HCT116 (cell line): ENCODE data around the gene ACSS2. TPM values are rescaled to one million over a fixed set of nuclear protein-coding genes. Genes with fewer than 3 reads are reported as not detected.
A peak's percentile ranks its signal among the peaks of the same experiment; 100 is the strongest.

Source experiments
- ATAC-seq: fragments of 200-7000 bp; cut with Tn5 transposase; 2 replicates; pipeline ENCODE4 v1.9.1; 2020; ENCODE audit warnings: mild to moderate bottlenecking, moderate library complexity
- BruUV-seq: library from RNA; stranded (reverse); fragments of 400-500 nt; replicated peaks from 2 replicates; lab custom pipeline; 2021; lab: Mats Ljungman, UMichigan
- CTCF ChIA-PET: fragments of 300-600 bp; sonication (Branson Sonifier 250); formaldehyde crosslinking; loops from one replicate; lab custom pipeline; 2021; ENCODE audit warnings: antibody characterized with exemption; lab: Charles Lee
- POLR2A ChIA-PET: fragments of 300-600, 350-600 bp; sonication (Branson Sonifier 250); formaldehyde crosslinking; loops from one replicate; lab custom pipeline; 2021; ENCODE audit warnings: antibody characterized with exemption; lab: Charles Lee
- RAD21 ChIA-PET, 2 experiments: fragments of 300-600 bp; sonication (Branson Sonifier 250); formaldehyde crosslinking; loops; one replicate each; lab custom pipeline; 2023; ENCODE audit warnings: low total read pairs in 2 of 2; ENCODE audit not compliant: uncharacterized antibody in 2 of 2, unreplicated experiment in 2 of 2, low non-redundant PET in 1 of 2; lab: Charles Lee
- DNase-seq: peaks from one replicate; pipeline ENCODE4 v3.0.0-alpha.2; 2010; ENCODE audit warnings: low read depth, low spot score
- H2AFZ ChIP-seq: fragments of 200-600 bp; shearing (Covaris generic), sonication (generic); 2 replicates; pipeline ENCODE4 v1.6.1; 2017; ENCODE audit warnings: low read depth, mixed run types, mixed read lengths, antibody characterized with exemption, low read length; ENCODE audit not compliant: poor library complexity, severe bottlenecking
- H3K27ac ChIP-seq: 2 replicates; pipeline ENCODE4 v1.5.1; 2012; ENCODE audit warnings: low read depth, low read length
- H3K27me3 ChIP-seq: fragments of 200-600 bp; sonication (generic); 2 replicates; pipeline ENCODE4 v1.6.1; 2016; ENCODE audit warnings: mixed run types, low read length, mixed read lengths; ENCODE audit not compliant: insufficient read depth
- H3K36me3 ChIP-seq, 2 experiments: fragments of 200-500 bp in 1 of 2; fragments of 200-600 bp in 1 of 2; sonication (Bioruptor generic) in 1 of 2; sonication (generic) in 1 of 2; 2 replicates each; pipeline versions ENCODE4 v1.5.1 to v1.6.1; 2014 to 2016; ENCODE audit warnings: low read length in 2 of 2, inconsistent platforms in 1 of 2, mixed read lengths in 1 of 2, mixed run types in 1 of 2; ENCODE audit not compliant: insufficient read depth in 2 of 2, control insufficient read depth in 1 of 2
- H3K4me1 ChIP-seq, 2 experiments: fragments of 200-600 bp in 1 of 2; sonication (generic) in 1 of 2; 2 replicates each; pipeline versions ENCODE4 v1.5.1 to v1.6.1; 2012 to 2017; ENCODE audit warnings: low read length in 2 of 2, inconsistent platforms in 1 of 2, mild to moderate bottlenecking in 1 of 2, mixed read lengths in 1 of 2, mixed run types in 1 of 2, moderate library complexity in 1 of 2; ENCODE audit not compliant: insufficient read depth in 2 of 2, control insufficient read depth in 1 of 2
- H3K4me2 ChIP-seq: fragments of 200-600 bp; sonication (generic); 2 replicates; pipeline ENCODE4 v1.6.1; 2017; ENCODE audit warnings: mixed run types, low read length, mixed read lengths
- H3K4me3 ChIP-seq, 2 experiments: fragments of 200-600 bp in 1 of 2; sonication (generic) in 1 of 2; replicated peaks in 1 of 2; 2 replicates each; pipeline ENCODE4 v1.5.1; 2011 to 2016; ENCODE audit warnings: low read length in 2 of 2, control low read depth in 1 of 2, low read depth in 1 of 2, mild to moderate bottlenecking in 1 of 2, mixed read lengths in 1 of 2, mixed run types in 1 of 2
- H3K79me2 ChIP-seq: fragments of 200-600 bp; sonication (generic); 2 replicates; pipeline ENCODE4 v1.6.1; 2017; ENCODE audit warnings: mild to moderate bottlenecking, mixed run types, low read length, moderate library complexity, mixed read lengths; ENCODE audit not compliant: insufficient read depth
- H3K9ac ChIP-seq: fragments of 200-600 bp; sonication (generic); 2 replicates; pipeline ENCODE4 v1.6.1; 2016; ENCODE audit warnings: low read length, mixed read lengths
- H3K9me2 ChIP-seq: fragments of 200-600 bp; sonication (generic), shearing (Covaris generic); 2 replicates; pipeline ENCODE4 v1.6.1; 2017; ENCODE audit warnings: mixed run types, mild to moderate bottlenecking, moderate library complexity; ENCODE audit not compliant: insufficient read depth
- H3K9me3 ChIP-seq, 2 experiments: fragments of 200-500 bp in 1 of 2; fragments of 200-600 bp in 1 of 2; sonication (Bioruptor generic) in 1 of 2; sonication (generic) in 1 of 2; 2 replicates each; pipeline ENCODE4 v1.6.1; 2014 to 2017; ENCODE audit warnings: low read length in 2 of 2, mixed read lengths in 2 of 2, inconsistent platforms in 1 of 2, low read depth in 1 of 2, mild to moderate bottlenecking in 1 of 2, mixed run types in 1 of 2, moderate library complexity in 1 of 2; ENCODE audit not compliant: control insufficient read depth in 1 of 2, insufficient read depth in 1 of 2
- H4K20me1 ChIP-seq: fragments of 200-600 bp; sonication (generic), shearing (Covaris generic); 2 replicates; pipeline ENCODE4 v1.6.1; 2017; ENCODE audit warnings: mixed run types, mild to moderate bottlenecking, moderate library complexity; ENCODE audit not compliant: insufficient read depth
- CEBPB ChIP-seq: IDR thresholded peaks from 2 replicates; pipeline ENCODE4 v1.6.1; 2012; ENCODE audit warnings: low read depth
- CTCF ChIP-seq, 3 experiments: fragments of 200-600 bp in 1 of 3; sonication (generic) in 1 of 3; IDR thresholded peaks in 2 of 3; conservative IDR thresholded peaks in 1 of 3; 2 replicates each; pipeline ENCODE4 v1.5.1; 2012 to 2017; ENCODE audit warnings: low read depth in 2 of 3, low read length in 2 of 3, antibody characterized with exemption in 1 of 3, borderline replicate concordance in 1 of 3, control low read depth in 1 of 3, mild to moderate bottlenecking in 1 of 3, mixed read lengths in 1 of 3, mixed run types in 1 of 3, moderate library complexity in 1 of 3; ENCODE audit not compliant: insufficient read depth in 1 of 3
- FOSL1 ChIP-seq: IDR thresholded peaks from 2 replicates; pipeline ENCODE4 v1.6.1; 2012; ENCODE audit warnings: low read depth
- JUND ChIP-seq: IDR thresholded peaks from 2 replicates; pipeline ENCODE4 v1.6.1; 2012
- POLR2A ChIP-seq: IDR thresholded peaks from 2 replicates; pipeline ENCODE4 v1.7.0; 2011; ENCODE audit warnings: borderline replicate concordance; ENCODE audit not compliant: insufficient read depth, insufficient read length; ENCODE audit errors: extremely low read depth
- POLR2AphosphoS5 ChIP-seq: IDR thresholded peaks from 2 replicates; pipeline ENCODE4 v1.6.1; 2011; ENCODE audit warnings: mild to moderate bottlenecking, low read depth, low read length, moderate library complexity
- RAD21 ChIP-seq: IDR thresholded peaks from 2 replicates; pipeline ENCODE4 v1.6.1; 2012; ENCODE audit warnings: low read depth, mild to moderate bottlenecking
- SP1 ChIP-seq: IDR thresholded peaks from 2 replicates; pipeline ENCODE4 v1.6.1; 2012; ENCODE audit warnings: low read depth
- SRF ChIP-seq: IDR thresholded peaks from 2 replicates; pipeline ENCODE4 v1.6.1; 2012; ENCODE audit warnings: low read depth
- TCF7L2 ChIP-seq: IDR thresholded peaks from 2 replicates; pipeline ENCODE4 v1.7.0; 2011; ENCODE audit warnings: borderline replicate concordance, inconsistent platforms; ENCODE audit not compliant: insufficient read depth, insufficient read length; ENCODE audit errors: extremely low read depth
- YY1 ChIP-seq: IDR thresholded peaks from 2 replicates; pipeline ENCODE4 v1.6.1; 2011; ENCODE audit warnings: low read length, low read depth, moderate library complexity, mild to moderate bottlenecking; ENCODE audit not compliant: insufficient replicate concordance; ENCODE audit errors: extremely low read depth
- ZFX ChIP-seq: fragments of 450-650 bp; IDR thresholded peaks from 2 replicates; pipeline ENCODE4 v1.6.1; 2017
- intact Hi-C: fragments of 100-400 bp; cut with micrococcal nuclease; formaldehyde crosslinking; loops from 2 replicates; pipeline ENCODE4 v1.10.0; 2022
- total RNA-seq: library from RNA; stranded (reverse); gene quantifications from one replicate; pipeline ENCODE4 v1.2.1, GENCODE V29; 2021; ENCODE audit not compliant: unreplicated experiment
- TF ChIP-seq, protein P1 (sequence below): IDR thresholded peaks from 2 replicates; pipeline ENCODE4 v1.6.1; 2012; ENCODE audit warnings: low read depth

The ACSS2 gene
- total RNA-seq, 1 experiment from 2014 or later = 71.7 TPM

DNA sequence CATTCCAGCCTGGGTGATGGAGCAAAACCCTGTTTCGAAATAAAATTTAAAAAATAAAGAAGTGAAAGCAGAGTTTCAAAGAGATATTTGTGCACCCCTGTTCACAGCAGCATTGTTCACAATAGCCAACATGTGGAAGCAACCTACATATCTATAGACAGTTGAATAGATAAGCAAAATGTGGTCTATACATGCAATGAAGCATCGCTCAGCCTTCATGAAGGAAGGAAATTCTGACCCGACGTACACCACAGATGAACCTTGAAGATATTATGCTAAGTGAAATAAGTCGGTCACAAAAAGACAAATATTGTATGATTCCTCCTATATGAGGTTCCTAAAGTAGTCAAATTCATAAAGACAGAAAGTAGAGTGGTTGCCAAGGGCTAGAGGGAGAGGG lies 44.5 kb upstream of the ACSS2 start (continued):
- TF ChIP-seq, protein P1, sequence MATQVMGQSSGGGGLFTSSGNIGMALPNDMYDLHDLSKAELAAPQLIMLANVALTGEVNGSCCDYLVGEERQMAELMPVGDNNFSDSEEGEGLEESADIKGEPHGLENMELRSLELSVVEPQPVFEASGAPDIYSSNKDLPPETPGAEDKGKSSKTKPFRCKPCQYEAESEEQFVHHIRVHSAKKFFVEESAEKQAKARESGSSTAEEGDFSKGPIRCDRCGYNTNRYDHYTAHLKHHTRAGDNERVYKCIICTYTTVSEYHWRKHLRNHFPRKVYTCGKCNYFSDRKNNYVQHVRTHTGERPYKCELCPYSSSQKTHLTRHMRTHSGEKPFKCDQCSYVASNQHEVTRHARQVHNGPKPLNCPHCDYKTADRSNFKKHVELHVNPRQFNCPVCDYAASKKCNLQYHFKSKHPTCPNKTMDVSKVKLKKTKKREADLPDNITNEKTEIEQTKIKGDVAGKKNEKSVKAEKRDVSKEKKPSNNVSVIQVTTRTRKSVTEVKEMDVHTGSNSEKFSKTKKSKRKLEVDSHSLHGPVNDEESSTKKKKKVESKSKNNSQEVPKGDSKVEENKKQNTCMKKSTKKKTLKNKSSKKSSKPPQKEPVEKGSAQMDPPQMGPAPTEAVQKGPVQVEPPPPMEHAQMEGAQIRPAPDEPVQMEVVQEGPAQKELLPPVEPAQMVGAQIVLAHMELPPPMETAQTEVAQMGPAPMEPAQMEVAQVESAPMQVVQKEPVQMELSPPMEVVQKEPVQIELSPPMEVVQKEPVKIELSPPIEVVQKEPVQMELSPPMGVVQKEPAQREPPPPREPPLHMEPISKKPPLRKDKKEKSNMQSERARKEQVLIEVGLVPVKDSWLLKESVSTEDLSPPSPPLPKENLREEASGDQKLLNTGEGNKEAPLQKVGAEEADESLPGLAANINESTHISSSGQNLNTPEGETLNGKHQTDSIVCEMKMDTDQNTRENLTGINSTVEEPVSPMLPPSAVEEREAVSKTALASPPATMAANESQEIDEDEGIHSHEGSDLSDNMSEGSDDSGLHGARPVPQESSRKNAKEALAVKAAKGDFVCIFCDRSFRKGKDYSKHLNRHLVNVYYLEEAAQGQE = no peak
- no peak for TF ChIP-seq ZFX
- TF ChIP-seq SRF = no peak
- TF ChIP-seq FOSL1 = no peak
- no peak for TF ChIP-seq TCF7L2
- TF ChIP-seq POLR2AphosphoS5 = no peak
- no peak for TF ChIP-seq SP1
- TF ChIP-seq JUND = no peak
- TF ChIP-seq POLR2A = no peak
- TF ChIP-seq CEBPB = no peak
- TF ChIP-seq YY1 = no peak

- intact Hi-C loops = loop anchor here (1.0 to 2.0 kb wide), 4 partner anchors 126 to 434 kb away; no protein-coding TSS in a partner anchor
- Histone ChIP-seq H3K9me2 (no peaks in the 10 kb centered on the region), H3K27me3 (peaks cover 14% of the 10 kb centered on the region; the same call in 1 of the 2 replicates), H3K36me3 (no peaks in the 10 kb centered on the region)
- TF ChIP-seq TCF7L2 (no peak), CTCF (IDR thresholded peaks at IDR 0.05 in 2 of 3, conservative IDR thresholded peaks at IDR 0.05 in 1 of 3; ENCODE audit: borderline replicate concordance in 1 of 3, insufficient read depth in 1 of 3, low read depth in 2 of 3, low read length in 2 of 3) (peak; percentile 8 to 55 (median 55); a peak in 3 of 6 replicates), RAD21 (peak; percentile 78)
- TF ChIP-seq, all 23 proteins: peak for 2
- no peak overlapping the region for H3K9ac ChIP-seq
- ChIA-PET POLR2A (interaction anchor here (0.7 kb wide), 1 partner anchor 1650 kb away, joined by 4 read pairs; no protein-coding TSS in a partner anchor), CTCF (interaction anchor here (0.8 to 1.7 kb wide), 7 partner anchors 9 to 613 kb away, joined by 3 to 6 read pairs (median 4); partner anchors contain the start of gene NCOA6), RAD21 (interaction anchor here (0.6 to 0.9 kb wide), 3 partner anchors 38 to 376 kb away, joined by 3 read pairs; no protein-coding TSS in a partner anchor)
- peaks cover 0 to 6% of the 10 kb centered on the region in 2 experiments; a peak in 1 of 4 replicates for H3K4me1 ChIP-seq
- no peaks in the 10 kb centered on the region for H4K20me1 ChIP-seq
- peak; percentile 81 for ATAC-seq
- no peaks in the 10 kb centered on the region for H3K79me2 ChIP-seq
- peak overlapping the region; percentile 100 for H2AFZ ChIP-seq
- no peak overlapping the region for H3K27ac ChIP-seq
- peak; percentile 21 for DNase-seq
- peak overlapping the region; percentile 8 to 48; a peak in 3 of 4 replicates for H3K4me3 ChIP-seq
- BruUV-seq = no TSS peak
- H3K9me3 ChIP-seq = no peaks in the 10 kb centered on the region
- H3K4me2 ChIP-seq = peak overlapping the region; percentile 88
These were observed 41.9 kb upstream of the ACSS2 start for GRCh38 chr20:34834459-34834893.
